Measurements from ENCODE around the gene DNM2.

DNM2 gene

DNA sequence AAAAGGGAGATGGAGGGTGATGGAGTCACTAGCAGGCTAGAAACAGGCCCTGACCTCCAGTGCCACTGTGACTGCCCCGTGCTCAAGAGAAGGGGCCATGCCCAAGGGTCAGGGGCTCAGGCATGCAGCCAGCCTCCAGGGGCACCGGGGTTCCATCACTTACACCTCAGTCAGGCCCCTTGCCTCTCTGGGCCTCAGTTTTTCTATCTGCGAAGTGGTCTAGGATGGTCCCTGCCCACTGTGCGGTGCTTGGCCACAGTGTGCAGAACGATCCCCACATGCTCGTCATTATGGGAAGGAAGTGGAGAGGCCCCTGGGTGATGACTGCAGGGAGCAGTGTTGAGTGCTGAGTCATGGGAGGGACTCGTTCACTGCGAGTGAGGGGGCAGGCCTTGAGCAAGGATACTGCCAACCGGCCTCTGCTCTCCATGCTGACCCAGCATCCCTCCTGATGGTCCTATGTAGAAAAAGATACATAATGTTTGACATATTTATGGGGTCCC lies 95.1 kb downstream of the DNM2 start:
- H3K9me3 ChIP-seq (ENCODE audit: control insufficient read depth, low read depth, low read length), result no peaks in the 10 kb centered on the region
- no peaks in the 10 kb centered on the region for H3K27me3 ChIP-seq (ENCODE audit: control insufficient read depth, insufficient read depth, low read length)
- H3K27ac ChIP-seq (ENCODE audit: low read length), result no peak overlapping the region
- no peaks in the 10 kb centered on the region for H3K4me1 ChIP-seq (ENCODE audit: control insufficient read depth, low read depth, low read length)
- H3K36me3 ChIP-seq (ENCODE audit: control insufficient read depth, low read depth, low read length), result peaks cover 6% of the 10 kb centered on the region
- H3K4me3 ChIP-seq (ENCODE audit: low read length), result no peak overlapping the region
- no peak overlapping the region for H3K9ac ChIP-seq (ENCODE audit: low read length)

GRCh38 chr19:10815007-10815536 lies 97.2 kb downstream of the DNM2 start:
- H3K4me3 ChIP-seq (ENCODE audit: low read length), result no peak overlapping the region
- no peaks in the 10 kb centered on the region for H3K4me1 ChIP-seq (ENCODE audit: control insufficient read depth, low read depth, low read length)
- no peak overlapping the region for H3K9ac ChIP-seq (ENCODE audit: low read length)
- no peaks in the 10 kb centered on the region for H3K27me3 ChIP-seq (ENCODE audit: control insufficient read depth, insufficient read depth, low read length)
- H3K9me3 ChIP-seq (ENCODE audit: control insufficient read depth, low read depth, low read length), result no peaks in the 10 kb centered on the region
- no peak overlapping the region for H3K27ac ChIP-seq (ENCODE audit: low read length)
- peaks cover 6% of the 10 kb centered on the region for H3K36me3 ChIP-seq (ENCODE audit: control insufficient read depth, low read depth, low read length)

DNA sequence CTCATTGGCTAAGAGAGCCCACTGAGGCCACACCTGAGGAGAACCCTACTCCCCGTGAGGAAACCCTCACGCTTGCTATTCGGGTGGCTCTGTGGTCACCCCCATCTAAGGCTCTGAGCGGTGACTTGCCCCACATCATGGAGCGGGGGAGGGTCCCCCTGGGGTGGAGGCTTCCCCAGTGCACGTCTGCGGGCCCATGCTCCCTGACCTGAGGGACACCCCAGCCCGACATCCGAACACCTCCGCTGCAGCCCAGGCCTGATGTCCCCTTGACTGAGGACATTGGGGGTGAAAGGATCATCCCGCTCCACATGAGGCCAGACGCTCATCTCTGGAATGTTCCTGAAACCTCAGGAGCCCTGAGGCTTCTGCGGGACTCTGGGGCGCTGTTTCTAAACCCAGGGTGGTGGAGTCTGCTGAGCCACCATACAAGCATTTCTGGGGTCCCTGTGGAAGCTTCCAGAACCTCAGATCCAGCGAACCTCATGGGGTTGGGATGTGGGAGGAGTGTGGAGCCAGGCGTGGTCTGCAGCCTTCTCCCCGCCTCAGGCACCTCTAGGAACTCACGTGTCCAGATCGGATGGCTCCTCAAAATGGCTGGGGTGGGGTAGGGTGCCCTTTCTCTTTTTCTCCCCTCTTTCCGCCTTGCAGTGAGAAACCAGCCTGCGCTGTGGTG lies 98.2 kb downstream of the DNM2 start:
- Histone ChIP-seq H3K9ac (ENCODE audit: low read length) (no peak overlapping the region), H3K9me3 (ENCODE audit: control insufficient read depth, low read depth, low read length) (no peaks in the 10 kb centered on the region), H3K4me1 (ENCODE audit: control insufficient read depth, low read depth, low read length) (no peaks in the 10 kb centered on the region), H3K27me3 (ENCODE audit: control insufficient read depth, insufficient read depth, low read length) (no peaks in the 10 kb centered on the region), H3K4me3 (ENCODE audit: low read length) (no peak overlapping the region), H3K36me3 (ENCODE audit: control insufficient read depth, low read depth, low read length) (peaks cover 11% of the 10 kb centered on the region), H3K27ac (ENCODE audit: low read length) (no peak overlapping the region)

DNA sequence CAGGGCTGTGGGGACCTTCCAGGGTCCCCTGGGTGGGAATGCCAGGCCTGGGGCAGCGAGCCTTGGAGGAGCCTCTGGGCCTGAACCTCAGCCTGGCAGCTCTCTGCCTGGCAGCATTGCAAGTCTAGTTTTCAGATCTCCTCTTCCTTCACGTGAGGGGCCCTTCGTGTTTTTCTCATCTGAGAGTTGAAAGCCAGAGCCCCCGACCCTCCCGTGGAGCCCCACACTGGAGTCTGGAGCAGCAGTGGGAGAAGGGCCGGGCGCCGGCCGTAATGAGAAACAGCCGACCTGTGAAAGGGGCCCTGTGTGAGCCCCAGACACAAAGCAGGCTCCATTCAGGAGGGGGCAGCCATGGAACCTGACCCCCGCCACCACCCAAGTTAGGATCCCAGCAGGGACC lies 98.8 kb downstream of the DNM2 start:
- H3K27me3 ChIP-seq (ENCODE audit: control insufficient read depth, insufficient read depth, low read length), result no peaks in the 10 kb centered on the region
- H3K4me3 ChIP-seq (ENCODE audit: low read length), result no peak overlapping the region
- H3K36me3 ChIP-seq (ENCODE audit: control insufficient read depth, low read depth, low read length), result peaks cover 15% of the 10 kb centered on the region
- no peaks in the 10 kb centered on the region for H3K9me3 ChIP-seq (ENCODE audit: control insufficient read depth, low read depth, low read length)
- no peak overlapping the region for H3K27ac ChIP-seq (ENCODE audit: low read length)
- H3K9ac ChIP-seq (ENCODE audit: low read length), result no peak overlapping the region
- no peaks in the 10 kb centered on the region for H3K4me1 ChIP-seq (ENCODE audit: control insufficient read depth, low read depth, low read length)

- Histone ChIP-seq H3K27ac (ENCODE audit: low read length) (no peak overlapping the region), H3K9me3 (ENCODE audit: control insufficient read depth, low read depth, low read length) (no peaks in the 10 kb centered on the region), H3K27me3 (ENCODE audit: control insufficient read depth, insufficient read depth, low read length) (no peaks in the 10 kb centered on the region), H3K9ac (ENCODE audit: low read length) (no peak overlapping the region), H3K4me3 (ENCODE audit: low read length) (no peak overlapping the region), H3K36me3 (ENCODE audit: control insufficient read depth, low read depth, low read length) (peaks cover 21% of the 10 kb centered on the region), H3K4me1 (ENCODE audit: control insufficient read depth, low read depth, low read length) (no peaks in the 10 kb centered on the region)
Measured at GRCh38 chr19:10817291-10818038, 99.6 kb downstream of the DNM2 start.

GRCh38 chr19:10818301-10819123 lies 100.6 kb downstream of the DNM2 start:
- H3K9me3 ChIP-seq (ENCODE audit: control insufficient read depth, low read depth, low read length), result no peaks in the 10 kb centered on the region
- peaks cover 22% of the 10 kb centered on the region for H3K36me3 ChIP-seq (ENCODE audit: control insufficient read depth, low read depth, low read length)
- no peaks in the 10 kb centered on the region for H3K27me3 ChIP-seq (ENCODE audit: control insufficient read depth, insufficient read depth, low read length)
- H3K4me3 ChIP-seq (ENCODE audit: low read length), result no peak overlapping the region
- no peak overlapping the region for H3K27ac ChIP-seq (ENCODE audit: low read length)
- H3K9ac ChIP-seq (ENCODE audit: low read length), result no peak overlapping the region
- no peaks in the 10 kb centered on the region for H3K4me1 ChIP-seq (ENCODE audit: control insufficient read depth, low read depth, low read length)

GRCh38 chr19:10819124-10820060 lies 101.5 kb downstream of the DNM2 start:
- H3K9me3 ChIP-seq (ENCODE audit: control insufficient read depth, low read depth, low read length), result no peaks in the 10 kb centered on the region
- H3K9ac ChIP-seq (ENCODE audit: low read length), result no peak overlapping the region
- no peaks in the 10 kb centered on the region for H3K27me3 ChIP-seq (ENCODE audit: control insufficient read depth, insufficient read depth, low read length)
- H3K4me3 ChIP-seq (ENCODE audit: low read length), result no peak overlapping the region
- H3K4me1 ChIP-seq (ENCODE audit: control insufficient read depth, low read depth, low read length), result no peaks in the 10 kb centered on the region
- H3K27ac ChIP-seq (ENCODE audit: low read length), result no peak overlapping the region
- peaks cover 29% of the 10 kb centered on the region for H3K36me3 ChIP-seq (ENCODE audit: control insufficient read depth, low read depth, low read length)

DNA sequence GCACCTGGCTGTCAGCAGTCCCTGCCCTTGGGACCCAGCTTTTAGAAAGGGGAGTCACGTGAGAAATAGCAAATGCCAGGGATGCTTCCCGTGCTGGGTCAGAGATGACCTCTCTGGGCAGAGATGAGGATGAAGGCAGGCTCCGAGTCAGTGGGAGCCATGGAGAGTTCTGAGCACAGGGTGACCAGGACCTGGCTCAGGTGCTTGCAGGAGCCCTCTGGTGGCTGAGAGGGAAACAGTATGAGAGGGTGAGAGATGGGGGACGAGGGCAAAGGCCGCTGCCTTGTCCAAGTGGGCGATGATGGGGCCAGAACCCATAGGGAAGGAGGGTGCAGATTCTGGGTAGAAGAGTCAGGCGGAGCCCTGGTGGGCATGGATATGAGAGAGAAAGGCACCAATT lies 102.3 kb downstream of the DNM2 start:
- Histone ChIP-seq H3K9me3 (ENCODE audit: control insufficient read depth, low read depth, low read length) (no peaks in the 10 kb centered on the region), H3K27ac (ENCODE audit: low read length) (no peak overlapping the region), H3K27me3 (ENCODE audit: control insufficient read depth, insufficient read depth, low read length) (no peaks in the 10 kb centered on the region), H3K9ac (ENCODE audit: low read length) (no peak overlapping the region), H3K4me1 (ENCODE audit: control insufficient read depth, low read depth, low read length) (no peaks in the 10 kb centered on the region), H3K36me3 (ENCODE audit: control insufficient read depth, low read depth, low read length) (peaks cover 33% of the 10 kb centered on the region), H3K4me3 (ENCODE audit: low read length) (no peak overlapping the region)

DNA sequence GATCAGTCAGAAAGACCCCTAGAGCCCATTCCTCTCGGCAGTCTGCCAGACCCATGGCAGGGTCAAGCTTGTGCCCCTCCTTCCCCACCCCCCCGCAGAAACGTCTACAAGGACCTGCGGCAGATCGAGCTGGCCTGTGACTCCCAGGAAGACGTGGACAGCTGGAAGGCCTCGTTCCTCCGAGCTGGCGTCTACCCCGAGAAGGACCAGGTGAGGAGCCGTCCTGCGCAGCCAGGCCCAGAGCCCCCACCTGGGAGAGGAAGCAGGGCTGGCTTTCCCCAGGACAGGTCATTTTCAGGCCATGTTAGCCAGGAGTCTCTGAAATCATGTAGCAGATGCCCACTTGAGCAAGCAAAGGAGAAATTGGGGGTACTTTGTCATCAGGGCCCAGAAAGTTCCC lies 105.8 kb downstream of the DNM2 start:
- H3K9me3 ChIP-seq (ENCODE audit: control insufficient read depth, low read depth, low read length), result no peaks in the 10 kb centered on the region
- no peak overlapping the region for H3K4me3 ChIP-seq (ENCODE audit: low read length)
- no peaks in the 10 kb centered on the region for H3K27me3 ChIP-seq (ENCODE audit: control insufficient read depth, insufficient read depth, low read length)
- no peak overlapping the region for H3K27ac ChIP-seq (ENCODE audit: low read length)
- H3K4me1 ChIP-seq (ENCODE audit: control insufficient read depth, low read depth, low read length), result no peaks in the 10 kb centered on the region
- H3K9ac ChIP-seq (ENCODE audit: low read length), result no peak overlapping the region
- peaks cover 45% of the 10 kb centered on the region for H3K36me3 ChIP-seq (ENCODE audit: control insufficient read depth, low read depth, low read length)

DNA sequence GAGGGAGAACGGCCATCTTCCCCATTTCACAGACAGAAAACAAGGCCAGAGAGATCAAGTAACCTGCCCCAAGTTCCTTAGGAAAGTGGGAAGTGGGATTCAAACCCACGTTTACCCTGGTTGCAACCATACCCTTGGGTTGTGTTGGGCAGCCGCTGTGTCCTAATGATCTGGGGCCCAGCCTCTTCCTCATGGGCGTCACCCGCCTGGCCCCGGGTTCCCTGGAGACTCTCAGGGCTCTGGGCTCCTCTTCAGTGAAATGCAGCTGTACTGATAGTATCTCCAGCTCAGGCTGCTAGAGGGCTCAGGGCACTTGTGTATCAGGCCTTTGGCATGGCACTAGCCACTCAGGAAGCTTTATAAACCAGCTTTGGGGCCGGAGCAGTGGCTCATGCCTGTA lies 108.4 kb downstream of the DNM2 start:
- peaks cover 36% of the 10 kb centered on the region for H3K36me3 ChIP-seq (ENCODE audit: control insufficient read depth, low read depth, low read length)
- H3K4me1 ChIP-seq (ENCODE audit: control insufficient read depth, low read depth, low read length), result no peaks in the 10 kb centered on the region
- no peak overlapping the region for H3K9ac ChIP-seq (ENCODE audit: low read length)
- H3K4me3 ChIP-seq (ENCODE audit: low read length), result no peak overlapping the region
- H3K27me3 ChIP-seq (ENCODE audit: control insufficient read depth, insufficient read depth, low read length), result no peaks in the 10 kb centered on the region
- H3K9me3 ChIP-seq (ENCODE audit: control insufficient read depth, low read depth, low read length), result no peaks in the 10 kb centered on the region
- no peak overlapping the region for H3K27ac ChIP-seq (ENCODE audit: low read length)

All from iPS-18a (cell line).